Osteocyte (in vitro differentiated cells): ENCODE results near the gene BLID. TPM values are rescaled to one million over a fixed set of nuclear protein-coding genes. Genes with fewer than 3 reads are reported as not detected.
A peak's percentile ranks its signal among the peaks of the same experiment; 100 is the strongest.

Experiments used
- DNase-seq: peaks from one replicate; pipeline ENCODE4 v3.0.0; 2021; ENCODE audit warnings: mixed read lengths; ENCODE audit not compliant: unreplicated experiment; ENCODE audit errors: extremely low spot score
- H3K27ac Mint-ChIP-seq: one replicate; pipeline ENCODE4 v1.8.0; 2021; ENCODE audit warnings: mild to moderate bottlenecking, mixed read lengths; ENCODE audit not compliant: unreplicated experiment
- H3K27me3 Mint-ChIP-seq: one replicate; pipeline ENCODE4 v1.8.0; 2021; ENCODE audit warnings: mixed read lengths; ENCODE audit not compliant: unreplicated experiment
- H3K36me3 Mint-ChIP-seq: one replicate; pipeline ENCODE4 v1.8.0; 2021; ENCODE audit warnings: mixed read lengths; ENCODE audit not compliant: unreplicated experiment
- H3K4me1 Mint-ChIP-seq: one replicate; pipeline ENCODE4 v1.8.0; 2021; ENCODE audit warnings: mixed read lengths; ENCODE audit not compliant: unreplicated experiment
- H3K4me3 Mint-ChIP-seq: one replicate; pipeline ENCODE4 v1.8.0; 2021; ENCODE audit warnings: mild to moderate bottlenecking, moderate library complexity, mixed read lengths; ENCODE audit not compliant: unreplicated experiment
- H3K9me3 Mint-ChIP-seq: one replicate; pipeline ENCODE4 v1.8.0; 2021; ENCODE audit warnings: mixed read lengths; ENCODE audit not compliant: unreplicated experiment
- total RNA-seq: library from RNA; stranded (reverse); gene quantifications from 2 replicates; pipeline ENCODE4 v1.2.1, GENCODE V29; 2021
- TF ChIP-seq, protein P1 (sequence below): fragments of 200-600 bp; sonication (generic); IDR thresholded peaks from 2 replicates; pipeline ENCODE4 v1.5.0; 2021; ENCODE audit warnings: antibody characterized with exemption, mild to moderate bottlenecking, moderate library complexity

BLID gene
- total RNA-seq, 1 donor from 2014 or later, result 1.4 TPM

DNA sequence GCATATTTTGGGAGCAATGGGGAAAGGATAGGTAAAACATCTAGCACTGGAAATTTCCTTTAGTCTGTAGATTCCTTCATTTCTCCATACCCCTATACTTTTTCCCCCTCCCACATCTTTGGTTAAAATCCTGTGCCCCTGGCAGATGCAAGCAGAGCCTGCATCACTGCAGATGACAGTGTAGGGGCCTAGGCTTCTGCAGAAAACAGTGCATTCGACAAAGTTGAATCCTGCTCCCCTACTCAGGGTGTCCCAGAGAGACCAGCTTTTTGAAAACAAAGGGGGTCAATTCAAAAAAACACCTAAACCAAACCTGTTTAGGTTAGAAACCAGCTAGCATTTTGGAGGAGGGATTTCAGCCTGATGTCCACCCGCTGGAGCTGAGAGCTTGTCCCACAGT, 43.8 kb upstream of the BLID start:
- Mint-ChIP-seq H3K9me3 (no peaks in the 10 kb centered on the region), H3K27me3 (no peaks in the 10 kb centered on the region), H3K4me1 (peaks cover 86% of the 10 kb centered on the region), H3K27ac (peak overlapping the region; percentile 99), H3K36me3 (no peaks in the 10 kb centered on the region), H3K4me3 (no peak overlapping the region)
- TF ChIP-seq, protein P1, sequence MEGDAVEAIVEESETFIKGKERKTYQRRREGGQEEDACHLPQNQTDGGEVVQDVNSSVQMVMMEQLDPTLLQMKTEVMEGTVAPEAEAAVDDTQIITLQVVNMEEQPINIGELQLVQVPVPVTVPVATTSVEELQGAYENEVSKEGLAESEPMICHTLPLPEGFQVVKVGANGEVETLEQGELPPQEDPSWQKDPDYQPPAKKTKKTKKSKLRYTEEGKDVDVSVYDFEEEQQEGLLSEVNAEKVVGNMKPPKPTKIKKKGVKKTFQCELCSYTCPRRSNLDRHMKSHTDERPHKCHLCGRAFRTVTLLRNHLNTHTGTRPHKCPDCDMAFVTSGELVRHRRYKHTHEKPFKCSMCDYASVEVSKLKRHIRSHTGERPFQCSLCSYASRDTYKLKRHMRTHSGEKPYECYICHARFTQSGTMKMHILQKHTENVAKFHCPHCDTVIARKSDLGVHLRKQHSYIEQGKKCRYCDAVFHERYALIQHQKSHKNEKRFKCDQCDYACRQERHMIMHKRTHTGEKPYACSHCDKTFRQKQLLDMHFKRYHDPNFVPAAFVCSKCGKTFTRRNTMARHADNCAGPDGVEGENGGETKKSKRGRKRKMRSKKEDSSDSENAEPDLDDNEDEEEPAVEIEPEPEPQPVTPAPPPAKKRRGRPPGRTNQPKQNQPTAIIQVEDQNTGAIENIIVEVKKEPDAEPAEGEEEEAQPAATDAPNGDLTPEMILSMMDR, result no peak
- no peak for DNase-seq

DNA sequence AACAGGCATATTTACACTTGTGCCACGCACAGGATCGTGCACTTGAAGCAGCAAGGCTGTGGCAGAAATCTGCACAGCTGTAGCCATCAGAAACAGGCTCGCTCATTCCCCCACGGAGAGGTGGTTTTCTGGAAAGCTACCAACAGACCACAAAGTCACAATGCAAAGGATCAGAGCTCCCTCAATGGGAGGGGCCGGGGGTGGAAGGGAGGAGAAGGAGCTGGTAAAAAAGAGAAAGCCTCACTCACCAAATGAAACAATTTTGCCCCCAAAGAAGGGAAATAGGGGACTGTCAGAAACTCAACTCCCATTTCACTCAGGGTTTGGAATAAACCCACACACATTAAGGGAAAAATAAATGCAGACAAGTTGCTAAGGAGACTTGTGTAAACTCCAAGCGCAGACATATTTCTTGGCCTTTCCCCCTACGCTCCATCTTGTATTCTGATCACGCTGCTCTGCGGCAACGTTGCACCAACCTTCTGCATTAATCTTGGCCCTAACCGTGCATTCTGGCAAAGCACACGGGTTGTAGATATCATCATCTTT, 43.2 kb upstream of the BLID start:
- Mint-ChIP-seq H3K4me1 (peaks cover 85% of the 10 kb centered on the region), H3K9me3 (no peaks in the 10 kb centered on the region), H3K36me3 (no peaks in the 10 kb centered on the region), H3K27ac (peak overlapping the region; percentile 99), H3K4me3 (peak overlapping the region; percentile 65), H3K27me3 (no peaks in the 10 kb centered on the region)
- TF ChIP-seq, protein P1, result no peak
- no peak for DNase-seq

- TF ChIP-seq, protein P1, result no peak
- Mint-ChIP-seq H3K36me3 (no peaks in the 10 kb centered on the region), H3K9me3 (no peaks in the 10 kb centered on the region), H3K27ac (peak overlapping the region; percentile 99), H3K27me3 (no peaks in the 10 kb centered on the region), H3K4me1 (peaks cover 82% of the 10 kb centered on the region), H3K4me3 (peak overlapping the region; percentile 77)
- DNase-seq, result no peak
These were observed 42.2 kb upstream of the BLID start for GRCh38 chr11:122158171-122158570.

- no peaks in the 10 kb centered on the region for H3K9me3 Mint-ChIP-seq
- H3K4me1 Mint-ChIP-seq, result peaks cover 82% of the 10 kb centered on the region
- no peaks in the 10 kb centered on the region for H3K27me3 Mint-ChIP-seq
- no peaks in the 10 kb centered on the region for H3K36me3 Mint-ChIP-seq
- peak overlapping the region; percentile 99 for H3K27ac Mint-ChIP-seq
- TF ChIP-seq, protein P1, result no peak
- H3K4me3 Mint-ChIP-seq, result peak overlapping the region; percentile 77
- DNase-seq, result no peak
These were observed 41.7 kb upstream of the BLID start for GRCh38 chr11:122157653-122158161.

GRCh38 chr11:122156940-122157382, 40.9 kb upstream of the BLID start:
- H3K9me3 Mint-ChIP-seq, result no peaks in the 10 kb centered on the region
- DNase-seq, result no peak
- TF ChIP-seq, protein P1, result no peak
- H3K36me3 Mint-ChIP-seq, result no peaks in the 10 kb centered on the region
- no peaks in the 10 kb centered on the region for H3K27me3 Mint-ChIP-seq
- peaks cover 79% of the 10 kb centered on the region for H3K4me1 Mint-ChIP-seq
- peak overlapping the region; percentile 99 for H3K27ac Mint-ChIP-seq
- H3K4me3 Mint-ChIP-seq, result peak overlapping the region; percentile 77
